Activated naive CD8-positive, alpha-beta T cell (primary cell): ENCODE results near the gene ONECUT1.
A peak's percentile ranks its signal among the peaks of the same experiment; 100 is the strongest.

Source experiments
- H3K27ac Mint-ChIP-seq: one replicate; pipeline ENCODE4 v1.8.0; 2021; ENCODE audit warnings: mixed read lengths
- H3K27me3 Mint-ChIP-seq: one replicate; pipeline ENCODE4 v1.8.0; 2021; ENCODE audit warnings: mixed read lengths
- H3K36me3 Mint-ChIP-seq: one replicate; pipeline ENCODE4 v1.8.0; 2021; ENCODE audit warnings: mixed read lengths
- H3K4me1 Mint-ChIP-seq: one replicate; pipeline ENCODE4 v1.8.0; 2021; ENCODE audit warnings: low read depth, mixed read lengths
- H3K4me3 Mint-ChIP-seq: one replicate; pipeline ENCODE4 v1.8.0; 2021; ENCODE audit warnings: mild to moderate bottlenecking, mixed read lengths
- H3K9me3 Mint-ChIP-seq: one replicate; pipeline ENCODE4 v1.8.0; 2021; ENCODE audit warnings: low read depth, mixed read lengths

Gene ONECUT1

GRCh38 chr15:52801748-52802085 lies 11.6 kb upstream of the ONECUT1 start:
- H3K36me3 Mint-ChIP-seq, result no peaks in the 10 kb centered on the region
- peaks cover 44% of the 10 kb centered on the region for H3K27me3 Mint-ChIP-seq
- H3K4me3 Mint-ChIP-seq, result no peak overlapping the region
- H3K4me1 Mint-ChIP-seq, result peaks cover 47% of the 10 kb centered on the region
- H3K9me3 Mint-ChIP-seq, result no peaks in the 10 kb centered on the region
- no peak overlapping the region for H3K27ac Mint-ChIP-seq

GRCh38 chr15:52800828-52801747 lies 11.0 kb upstream of the ONECUT1 start:
- Mint-ChIP-seq H3K36me3 (no peaks in the 10 kb centered on the region), H3K27me3 (peaks cover 42% of the 10 kb centered on the region), H3K9me3 (no peaks in the 10 kb centered on the region), H3K4me1 (peaks cover 49% of the 10 kb centered on the region), H3K4me3 (peak overlapping the region; percentile 68), H3K27ac (no peak overlapping the region)

- Mint-ChIP-seq H3K4me3 (no peak overlapping the region), H3K27ac (no peak overlapping the region), H3K36me3 (no peaks in the 10 kb centered on the region), H3K4me1 (peaks cover 48% of the 10 kb centered on the region), H3K9me3 (no peaks in the 10 kb centered on the region), H3K27me3 (peaks cover 49% of the 10 kb centered on the region)
Observed at GRCh38 chr15:52799145-52799811, 9.1 kb upstream of the ONECUT1 start.

GRCh38 chr15:52798529-52799101 lies 8.5 kb upstream of the ONECUT1 start:
- Mint-ChIP-seq H3K4me3 (no peak overlapping the region), H3K36me3 (no peaks in the 10 kb centered on the region), H3K9me3 (no peaks in the 10 kb centered on the region), H3K4me1 (peaks cover 44% of the 10 kb centered on the region), H3K27ac (no peak overlapping the region), H3K27me3 (peaks cover 55% of the 10 kb centered on the region)

- Mint-ChIP-seq H3K4me1 (peaks cover 38% of the 10 kb centered on the region), H3K9me3 (no peaks in the 10 kb centered on the region), H3K27ac (no peak overlapping the region), H3K36me3 (no peaks in the 10 kb centered on the region), H3K27me3 (peaks cover 55% of the 10 kb centered on the region), H3K4me3 (peak overlapping the region; percentile 30)
Observed at GRCh38 chr15:52797625-52798501, 7.7 kb upstream of the ONECUT1 start.

GRCh38 chr15:52796753-52797520 lies 6.8 kb upstream of the ONECUT1 start:
- Mint-ChIP-seq H3K4me1 (peaks cover 38% of the 10 kb centered on the region), H3K27ac (no peak overlapping the region), H3K9me3 (no peaks in the 10 kb centered on the region), H3K4me3 (peak overlapping the region; percentile 1), H3K36me3 (no peaks in the 10 kb centered on the region), H3K27me3 (peaks cover 53% of the 10 kb centered on the region)

- Mint-ChIP-seq H3K4me3 (no peak overlapping the region), H3K9me3 (no peaks in the 10 kb centered on the region), H3K36me3 (no peaks in the 10 kb centered on the region), H3K27ac (no peak overlapping the region), H3K27me3 (peaks cover 54% of the 10 kb centered on the region), H3K4me1 (peaks cover 38% of the 10 kb centered on the region)
Observed at GRCh38 chr15:52796228-52796521, 6.0 kb upstream of the ONECUT1 start.

- Mint-ChIP-seq H3K9me3 (no peaks in the 10 kb centered on the region), H3K4me1 (peaks cover 35% of the 10 kb centered on the region), H3K27ac (no peak overlapping the region), H3K4me3 (peak overlapping the region; percentile 48), H3K27me3 (peaks cover 51% of the 10 kb centered on the region), H3K36me3 (no peaks in the 10 kb centered on the region)
Observed at GRCh38 chr15:52795464-52796227, 5.5 kb upstream of the ONECUT1 start.

GRCh38 chr15:52794665-52795463 lies 4.7 kb upstream of the ONECUT1 start:
- H3K27me3 Mint-ChIP-seq, result peaks cover 46% of the 10 kb centered on the region
- H3K27ac Mint-ChIP-seq, result no peak overlapping the region
- no peaks in the 10 kb centered on the region for H3K36me3 Mint-ChIP-seq
- H3K4me3 Mint-ChIP-seq, result no peak overlapping the region
- no peaks in the 10 kb centered on the region for H3K9me3 Mint-ChIP-seq
- H3K4me1 Mint-ChIP-seq, result peaks cover 30% of the 10 kb centered on the region

GRCh38 chr15:52791776-52792175 lies 1.6 kb upstream of the ONECUT1 start:
- no peaks in the 10 kb centered on the region for H3K9me3 Mint-ChIP-seq
- H3K36me3 Mint-ChIP-seq, result no peaks in the 10 kb centered on the region
- H3K4me1 Mint-ChIP-seq, result peaks cover 24% of the 10 kb centered on the region
- H3K27ac Mint-ChIP-seq, result no peak overlapping the region
- no peak overlapping the region for H3K4me3 Mint-ChIP-seq
- H3K27me3 Mint-ChIP-seq, result peaks cover 38% of the 10 kb centered on the region

- peaks cover 22% of the 10 kb centered on the region for H3K4me1 Mint-ChIP-seq
- peak overlapping the region; percentile 74 for H3K4me3 Mint-ChIP-seq
- no peaks in the 10 kb centered on the region for H3K9me3 Mint-ChIP-seq
- H3K36me3 Mint-ChIP-seq, result no peaks in the 10 kb centered on the region
- H3K27ac Mint-ChIP-seq, result no peak overlapping the region
- H3K27me3 Mint-ChIP-seq, result peaks cover 39% of the 10 kb centered on the region
Observed at GRCh38 chr15:52790941-52791751, 1.0 kb upstream of the ONECUT1 start.

GRCh38 chr15:52789601-52790168 lies 451 bp downstream of the ONECUT1 start:
- Mint-ChIP-seq H3K27me3 (peaks cover 41% of the 10 kb centered on the region), H3K36me3 (no peaks in the 10 kb centered on the region), H3K4me3 (peak overlapping the region; percentile 76), H3K27ac (no peak overlapping the region), H3K9me3 (no peaks in the 10 kb centered on the region), H3K4me1 (peaks cover 26% of the 10 kb centered on the region)
